Epithelial cell of proximal tubule (primary cell): ENCODE measurements around the gene INPP5F. TPM values are rescaled to one million over a fixed set of nuclear protein-coding genes. Genes with fewer than 3 reads are reported as not detected.

Experiments used
- DNase-seq: peaks from one replicate; pipeline ENCODE4 v3.0.0-alpha.2; 2011; ENCODE audit warnings: low read depth
- H3K4me3 ChIP-seq: 2 replicates; pipeline ENCODE4 v1.5.1; 2011; ENCODE audit warnings: low read depth, mild to moderate bottlenecking, low read length
- total RNA-seq: library from RNA; depleted of rRNA; stranded (reverse); fragments of >200 nt; gene quantifications from 2 replicates; pipeline ENCODE4 v1.2.3, GENCODE V29; 2015
- TF ChIP-seq, protein P1 (sequence below): conservative IDR thresholded peaks from 2 replicates; pipeline ENCODE4 v1.5.1; 2012; ENCODE audit warnings: low read depth, mild to moderate bottlenecking, low read length

INPP5F gene
- total RNA-seq, 1 donor from 2014 or later, result 12.4 TPM

DNA sequence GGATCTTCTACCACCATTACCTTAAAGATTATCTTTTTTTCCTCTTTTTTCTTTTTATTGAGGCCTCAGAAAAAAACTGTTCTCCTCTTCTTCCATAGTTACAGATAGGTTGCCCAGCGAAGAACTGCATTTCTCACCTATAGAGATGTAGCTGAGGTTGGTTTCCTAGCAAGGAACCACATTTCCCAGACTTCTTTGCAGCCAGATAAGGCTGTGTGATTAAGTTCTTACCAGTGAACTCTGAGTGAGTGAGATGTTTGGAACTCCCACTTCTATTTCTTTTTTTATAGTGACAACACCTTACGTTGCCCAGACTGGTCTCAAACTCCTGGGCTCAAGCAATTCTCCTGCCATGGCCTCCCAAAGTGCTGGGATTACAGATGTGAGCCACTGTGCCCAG is 152.7 kb downstream of the INPP5F start:
- H3K4me3 ChIP-seq, result no peak overlapping the region
- no peak for DNase-seq
- TF ChIP-seq, protein P1, sequence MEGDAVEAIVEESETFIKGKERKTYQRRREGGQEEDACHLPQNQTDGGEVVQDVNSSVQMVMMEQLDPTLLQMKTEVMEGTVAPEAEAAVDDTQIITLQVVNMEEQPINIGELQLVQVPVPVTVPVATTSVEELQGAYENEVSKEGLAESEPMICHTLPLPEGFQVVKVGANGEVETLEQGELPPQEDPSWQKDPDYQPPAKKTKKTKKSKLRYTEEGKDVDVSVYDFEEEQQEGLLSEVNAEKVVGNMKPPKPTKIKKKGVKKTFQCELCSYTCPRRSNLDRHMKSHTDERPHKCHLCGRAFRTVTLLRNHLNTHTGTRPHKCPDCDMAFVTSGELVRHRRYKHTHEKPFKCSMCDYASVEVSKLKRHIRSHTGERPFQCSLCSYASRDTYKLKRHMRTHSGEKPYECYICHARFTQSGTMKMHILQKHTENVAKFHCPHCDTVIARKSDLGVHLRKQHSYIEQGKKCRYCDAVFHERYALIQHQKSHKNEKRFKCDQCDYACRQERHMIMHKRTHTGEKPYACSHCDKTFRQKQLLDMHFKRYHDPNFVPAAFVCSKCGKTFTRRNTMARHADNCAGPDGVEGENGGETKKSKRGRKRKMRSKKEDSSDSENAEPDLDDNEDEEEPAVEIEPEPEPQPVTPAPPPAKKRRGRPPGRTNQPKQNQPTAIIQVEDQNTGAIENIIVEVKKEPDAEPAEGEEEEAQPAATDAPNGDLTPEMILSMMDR, result no peak

Other genes starting within 250 kb of the INPP5F start
- gene RGS10, start 183.3 kb upstream of the INPP5F start, total RNA-seq, result 85.9 and 95.1 TPM in 2 replicates
- 43.8 and 50.5 TPM in 2 replicates for gene TIAL1, start 129.1 kb upstream of the INPP5F start, total RNA-seq
- gene BAG3, start 74.7 kb upstream of the INPP5F start, total RNA-seq, result 39.1 and 55.1 TPM in 2 replicates
- gene MCMBP, start 146.8 kb downstream of the INPP5F start, total RNA-seq, result 58.9 and 90.3 TPM in 2 replicates
- gene SEC23IP, start 166.7 kb downstream of the INPP5F start, total RNA-seq, result 19.3 and 33.0 TPM in 2 replicates